ENCODE results near the gene ZNF746.

The ZNF746 gene

DNA sequence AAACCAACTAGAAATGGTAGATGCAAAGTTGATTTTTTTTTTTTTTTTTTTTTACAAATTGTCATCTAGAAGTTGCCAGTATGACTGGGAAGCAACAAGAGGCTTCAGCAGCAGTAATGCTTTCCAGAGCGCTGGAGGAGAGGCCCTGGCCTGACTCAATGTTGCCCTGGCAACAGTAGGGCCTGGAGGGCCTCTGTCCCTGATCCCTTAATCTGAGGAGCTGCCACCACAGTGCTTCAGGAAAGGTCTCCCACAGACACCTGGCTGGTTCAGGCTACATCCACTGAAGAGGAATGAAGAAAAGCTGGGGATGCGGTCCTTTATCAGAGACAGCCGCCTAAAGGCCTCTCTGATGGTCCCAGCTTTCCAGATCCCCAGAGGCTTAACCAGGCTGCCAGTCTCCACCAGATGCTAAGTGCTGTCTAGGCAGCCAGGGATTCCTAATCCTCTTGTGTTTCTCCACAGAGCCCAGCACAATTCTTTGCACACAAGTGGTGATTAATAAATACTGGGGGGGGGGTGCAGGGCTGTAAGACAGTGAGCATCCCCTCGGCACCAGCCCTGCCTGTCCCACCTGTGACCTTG is 70.4 kb downstream of the ZNF746 start:
- no peak for DNase-seq (ENCODE audit: low read depth)

DNA sequence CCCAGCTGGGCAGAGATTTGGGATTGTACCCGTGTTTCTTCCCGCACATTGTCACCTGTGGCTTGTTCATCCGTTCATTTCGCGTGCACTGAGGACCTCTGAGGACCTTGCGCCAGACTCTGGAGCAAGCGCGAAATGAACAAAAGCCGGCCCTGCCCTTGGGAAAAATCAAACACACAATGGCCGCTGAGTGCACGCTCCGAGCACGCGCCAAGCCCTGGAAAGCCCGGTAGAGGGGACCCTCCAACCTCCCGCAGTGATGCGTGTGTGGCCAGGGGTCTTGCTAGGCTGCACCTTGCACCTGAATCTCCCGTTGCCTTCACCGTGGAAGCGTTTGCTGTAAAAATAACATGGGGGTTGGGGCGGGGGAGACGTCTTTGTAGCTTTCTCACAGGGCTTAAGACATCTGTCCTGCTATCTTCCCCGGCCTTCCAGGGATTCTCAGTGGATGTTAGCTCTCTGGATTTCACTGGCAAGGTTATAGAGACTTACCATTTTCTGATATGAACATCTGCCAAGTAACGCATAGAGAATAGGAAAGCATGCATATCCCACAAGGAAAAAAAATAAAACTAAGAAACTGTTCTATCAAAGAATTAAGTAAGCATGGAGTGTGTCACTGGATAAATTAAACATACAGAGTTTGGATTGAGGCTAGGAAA is 74.0 kb downstream of the ZNF746 start:
- no peak for DNase-seq (ENCODE audit: low read depth)

- no peak for DNase-seq (ENCODE audit: low read depth)
Observed at GRCh38 chr7:149422914-149423301, 74.7 kb downstream of the ZNF746 start.
